Ishikawa (cell line): Measurements from ENCODE around the gene DHX32.

Source experiments
- CEBPB ChIP-seq: IDR thresholded peaks from 2 replicates; pipeline ENCODE4 v1.6.1; 2012
- CREB1 ChIP-seq: IDR thresholded peaks from 2 replicates; pipeline ENCODE4 v1.6.1; 2012; ENCODE audit warnings: low read depth
- EGR1 ChIP-seq: IDR thresholded peaks from 2 replicates; pipeline ENCODE4 v1.6.1; 2012
- EP300 ChIP-seq: IDR thresholded peaks from 2 replicates; pipeline ENCODE4 v1.6.1; 2012; ENCODE audit warnings: borderline replicate concordance
- FOXM1 ChIP-seq: IDR thresholded peaks from 2 replicates; pipeline ENCODE4 v1.6.1; 2012; ENCODE audit warnings: low read depth, borderline replicate concordance
- MAX ChIP-seq: IDR thresholded peaks from 2 replicates; pipeline ENCODE4 v1.6.1; 2012
- NFIC ChIP-seq: IDR thresholded peaks from 2 replicates; pipeline ENCODE4 v1.6.1; 2012
- RAD21 ChIP-seq: IDR thresholded peaks from 2 replicates; pipeline ENCODE4 v1.6.1; 2012; ENCODE audit warnings: low read depth
- TAF1 ChIP-seq: IDR thresholded peaks from 2 replicates; pipeline ENCODE4 v1.6.1; 2012; ENCODE audit warnings: low read depth, mild to moderate bottlenecking
- TCF12 ChIP-seq: IDR thresholded peaks from 2 replicates; pipeline ENCODE4 v1.6.1; 2012; ENCODE audit warnings: low read depth
- TEAD4 ChIP-seq: IDR thresholded peaks from 2 replicates; pipeline ENCODE4 v1.6.1; 2012
- USF1 ChIP-seq: IDR thresholded peaks from 2 replicates; pipeline ENCODE4 v1.6.1; 2012
- YY1 ChIP-seq: IDR thresholded peaks from 2 replicates; pipeline ENCODE4 v1.6.1; 2012; ENCODE audit warnings: low read depth
- ZBTB7A ChIP-seq: IDR thresholded peaks from 2 replicates; pipeline ENCODE4 v1.6.1; 2012; ENCODE audit warnings: low read depth
- TF ChIP-seq, protein P1 (sequence below): IDR thresholded peaks from 2 replicates; pipeline ENCODE4 v1.6.1; 2012; ENCODE audit warnings: low read depth, mild to moderate bottlenecking

DHX32 gene

DNA sequence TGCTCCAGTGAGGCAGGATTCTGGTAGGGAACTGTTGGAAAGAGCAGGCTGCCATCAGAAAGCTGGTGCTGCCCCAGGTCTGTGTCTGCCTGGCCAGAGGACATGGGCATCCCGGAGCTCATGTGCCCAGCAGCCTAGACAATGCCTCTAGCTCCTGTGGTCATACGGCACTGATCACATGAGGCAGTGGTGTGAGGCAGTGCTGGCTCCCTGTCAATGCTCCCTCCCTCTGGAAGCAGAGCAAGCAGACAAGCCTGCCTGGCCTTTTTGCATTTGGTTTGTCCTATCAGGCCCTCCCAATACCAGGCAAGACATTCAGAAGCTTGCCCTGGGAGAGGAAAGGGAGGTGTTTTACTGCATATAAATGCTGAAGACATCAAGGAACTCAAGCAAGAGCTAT, 86.0 kb downstream of the DHX32 start:
- no peak for TF ChIP-seq TCF12

- TF ChIP-seq TAF1, result no peak
- TF ChIP-seq EGR1, result no peak
- TF ChIP-seq FOXM1, result no peak
- TF ChIP-seq CREB1, result no peak
- TF ChIP-seq ZBTB7A, result no peak
- no peak for TF ChIP-seq TEAD4
- TF ChIP-seq USF1, result no peak
- no peak for TF ChIP-seq YY1
- no peak for TF ChIP-seq EP300
- TF ChIP-seq TCF12, result no peak
- no peak for TF ChIP-seq CEBPB
- TF ChIP-seq NFIC, result no peak
- no peak for TF ChIP-seq RAD21
- TF ChIP-seq, protein P1, sequence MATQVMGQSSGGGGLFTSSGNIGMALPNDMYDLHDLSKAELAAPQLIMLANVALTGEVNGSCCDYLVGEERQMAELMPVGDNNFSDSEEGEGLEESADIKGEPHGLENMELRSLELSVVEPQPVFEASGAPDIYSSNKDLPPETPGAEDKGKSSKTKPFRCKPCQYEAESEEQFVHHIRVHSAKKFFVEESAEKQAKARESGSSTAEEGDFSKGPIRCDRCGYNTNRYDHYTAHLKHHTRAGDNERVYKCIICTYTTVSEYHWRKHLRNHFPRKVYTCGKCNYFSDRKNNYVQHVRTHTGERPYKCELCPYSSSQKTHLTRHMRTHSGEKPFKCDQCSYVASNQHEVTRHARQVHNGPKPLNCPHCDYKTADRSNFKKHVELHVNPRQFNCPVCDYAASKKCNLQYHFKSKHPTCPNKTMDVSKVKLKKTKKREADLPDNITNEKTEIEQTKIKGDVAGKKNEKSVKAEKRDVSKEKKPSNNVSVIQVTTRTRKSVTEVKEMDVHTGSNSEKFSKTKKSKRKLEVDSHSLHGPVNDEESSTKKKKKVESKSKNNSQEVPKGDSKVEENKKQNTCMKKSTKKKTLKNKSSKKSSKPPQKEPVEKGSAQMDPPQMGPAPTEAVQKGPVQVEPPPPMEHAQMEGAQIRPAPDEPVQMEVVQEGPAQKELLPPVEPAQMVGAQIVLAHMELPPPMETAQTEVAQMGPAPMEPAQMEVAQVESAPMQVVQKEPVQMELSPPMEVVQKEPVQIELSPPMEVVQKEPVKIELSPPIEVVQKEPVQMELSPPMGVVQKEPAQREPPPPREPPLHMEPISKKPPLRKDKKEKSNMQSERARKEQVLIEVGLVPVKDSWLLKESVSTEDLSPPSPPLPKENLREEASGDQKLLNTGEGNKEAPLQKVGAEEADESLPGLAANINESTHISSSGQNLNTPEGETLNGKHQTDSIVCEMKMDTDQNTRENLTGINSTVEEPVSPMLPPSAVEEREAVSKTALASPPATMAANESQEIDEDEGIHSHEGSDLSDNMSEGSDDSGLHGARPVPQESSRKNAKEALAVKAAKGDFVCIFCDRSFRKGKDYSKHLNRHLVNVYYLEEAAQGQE, result no peak
- no peak for TF ChIP-seq MAX
These were observed 88.5 kb downstream of the DHX32 start for GRCh38 chr10:125792342-125793300.

DNA sequence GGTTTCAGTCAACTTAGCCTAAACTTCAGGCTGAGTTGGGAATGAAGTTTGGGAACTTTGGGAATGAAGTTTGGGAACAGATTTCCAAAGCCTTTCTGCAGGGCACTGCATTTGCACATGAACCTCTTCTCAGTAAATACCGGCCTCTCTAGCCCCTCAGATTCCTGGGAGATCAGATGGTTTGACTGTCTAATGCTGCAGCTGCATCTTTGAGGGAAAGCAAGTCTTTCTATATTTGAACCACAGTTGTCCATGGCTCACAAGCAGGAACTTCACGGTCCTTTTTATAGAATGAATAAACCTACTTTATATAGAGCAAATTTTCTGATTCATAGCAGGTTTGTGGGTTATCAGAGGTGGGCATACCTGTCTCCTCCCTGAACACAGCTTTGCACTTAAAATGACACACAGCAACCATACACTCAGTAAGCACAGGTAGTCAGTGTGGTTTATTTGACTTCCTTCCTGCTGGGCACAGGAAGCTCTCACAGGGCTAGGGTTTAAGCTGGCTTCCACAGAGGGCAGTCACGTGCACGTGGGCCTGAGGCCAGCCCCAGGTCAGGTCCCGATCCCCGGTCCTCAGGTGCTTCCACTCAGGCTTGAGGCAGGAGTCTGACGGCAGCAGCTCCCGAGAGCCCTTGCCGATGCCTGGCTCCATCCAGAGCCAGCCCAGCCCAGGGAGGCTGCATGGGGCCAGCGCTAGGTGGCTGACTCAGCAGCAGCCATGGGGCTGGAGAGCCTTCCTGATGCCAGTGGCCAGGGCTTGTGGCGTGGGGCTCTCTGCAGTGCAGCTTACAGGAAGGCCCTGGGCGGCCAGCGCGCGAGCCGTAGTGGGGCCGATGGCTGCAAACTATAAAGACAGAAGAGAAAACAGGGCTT, 92.7 kb downstream of the DHX32 start:
- TF ChIP-seq EP300 (no peak), RAD21 (no peak), CEBPB (no peak), NFIC (no peak), FOXM1 (no peak), TAF1 (no peak), USF1 (no peak), MAX (no peak), EGR1 (no peak), TEAD4 (no peak), ZBTB7A (no peak)
- TF ChIP-seq, protein P1, result no peak
